H1 (cell line): ENCODE results near the gene CHMP5. TPM values are rescaled to one million over a fixed set of nuclear protein-coding genes. Genes with fewer than 3 reads are reported as not detected.

Source experiments
- NANOG ChIP-seq: IDR thresholded peaks from 2 replicates; pipeline ENCODE4 v1.6.1; 2011; ENCODE audit warnings: low read length, low read depth, mild to moderate bottlenecking, inconsistent platforms; ENCODE audit not compliant: insufficient read depth, poor library complexity, severe bottlenecking
- RFX5 ChIP-seq: IDR thresholded peaks from 2 replicates; pipeline ENCODE4 v1.6.1; 2011; ENCODE audit warnings: low read depth, low read length, improper control_type of control experiment, borderline replicate concordance
- RNF2 ChIP-seq: fragments of 200-900, 300-1000 bp; sonication (generic); IDR thresholded peaks from 2 replicates; pipeline ENCODE4 v1.7.1; 2016; ENCODE audit warnings: borderline replicate concordance, low read depth, mild to moderate bottlenecking, antibody characterized with exemption, low read length; ENCODE audit not compliant: poor library complexity, severe bottlenecking; ENCODE audit errors: missing control alignments
- polyA plus RNA-seq, 7 experiments: library from polyadenylated mRNA; depleted of rRNA in 3 of 7; stranded (reverse) in 5 of 7; unstranded in 2 of 7; fragments of >200 nt in 5 of 7; fragments of 200-250 nt in 2 of 7; gene quantifications; 1 replicate in 5 of 7; 2 replicates in 1 of 7; 4 replicates in 1 of 7; pipeline versions ENCODE4 v1.2.1 to v1.2.3, GENCODE V29; 2011 to 2013; ENCODE audit warnings: missing spikeins in 2 of 7, mixed read lengths in 2 of 7
- total RNA-seq: library from RNA; stranded (reverse); fragmentation: NEBNext Ultra II Directional; extraction: Animal tissue kit (Norgen Biotek cat#: 25700); gene quantifications from 2 replicates; pipeline ENCODE4 v1.2.1, GENCODE V29; 2021

Gene CHMP5
- total and polyA plus RNA-seq, 2 of the 8 experiments (the other 6 are each of a cell fraction or from before 2014, with no cell fraction given), result 25.0 to 47.3 TPM

DNA sequence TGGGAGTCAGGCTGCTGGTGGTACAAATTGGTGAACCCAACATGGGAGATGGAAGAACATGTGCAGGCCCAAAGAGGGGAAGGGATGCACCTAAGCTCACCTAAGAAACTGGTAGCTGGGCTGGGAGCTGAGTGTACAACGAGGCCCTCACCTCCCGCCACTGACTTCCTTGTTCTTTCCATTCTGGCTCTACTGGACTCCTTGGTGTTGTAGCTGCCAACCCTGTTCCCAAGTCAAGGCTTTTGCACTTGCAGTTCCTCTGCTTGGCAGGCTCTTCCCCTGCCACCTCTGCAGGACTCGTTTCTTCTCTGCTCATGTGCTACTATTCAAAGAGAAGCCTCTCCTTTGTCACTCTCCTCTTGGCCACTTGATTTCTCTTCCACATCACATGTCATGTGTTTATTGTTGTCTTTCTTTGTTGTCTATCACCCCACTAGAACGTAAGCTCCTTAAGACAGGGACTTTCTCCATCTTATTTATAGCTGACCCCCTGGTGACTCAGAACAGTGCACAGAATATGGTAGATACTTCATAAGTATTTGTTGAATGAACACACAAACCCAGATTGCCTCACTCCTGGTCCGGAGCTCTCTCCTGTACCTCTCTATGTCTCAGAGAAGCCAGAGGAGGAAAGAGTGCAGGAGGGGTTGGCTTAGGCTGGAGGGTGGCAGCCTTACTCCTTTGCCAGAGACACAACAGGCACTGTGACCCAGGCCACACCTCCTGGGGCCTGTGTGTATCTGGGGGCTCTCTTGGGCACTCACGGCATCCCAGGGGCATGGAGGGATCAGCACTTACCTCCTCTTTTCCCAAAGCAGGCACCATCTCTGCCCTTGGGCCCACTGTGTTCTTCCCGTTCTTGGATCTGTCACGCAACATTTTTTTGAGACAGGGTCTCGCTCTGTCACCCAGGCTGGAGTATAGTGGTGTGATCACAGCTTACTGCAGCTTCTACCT, 30.1 kb upstream of the CHMP5 start (continued):
- TF ChIP-seq RNF2 (no peak), RFX5 (no peak), NANOG (no peak)
